Endothelial cell of umbilical vein (primary cell): ENCODE results near the gene UVSSA.

Experiments
- POLR2AphosphoS5 ChIP-seq: IDR thresholded peaks from 2 replicates; pipeline ENCODE4 v1.6.1; 2012; ENCODE audit warnings: low read depth, mild to moderate bottlenecking, control low read depth, low read length, moderate library complexity; ENCODE audit not compliant: insufficient read depth
- TF ChIP-seq, protein P1 (sequence below), 2 donors: IDR thresholded peaks; 1 replicate in 1 of 2; 2 replicates in 1 of 2; pipeline ENCODE4 v1.5.1; 2011; ENCODE audit warnings: low read length in 2 of 2, mild to moderate bottlenecking in 2 of 2, moderate library complexity in 2 of 2, control low read depth in 1 of 2, inconsistent platforms in 1 of 2, low read depth in 1 of 2; ENCODE audit not compliant: insufficient read depth in 1 of 2; ENCODE audit errors: extremely low read depth in 1 of 2

DNA sequence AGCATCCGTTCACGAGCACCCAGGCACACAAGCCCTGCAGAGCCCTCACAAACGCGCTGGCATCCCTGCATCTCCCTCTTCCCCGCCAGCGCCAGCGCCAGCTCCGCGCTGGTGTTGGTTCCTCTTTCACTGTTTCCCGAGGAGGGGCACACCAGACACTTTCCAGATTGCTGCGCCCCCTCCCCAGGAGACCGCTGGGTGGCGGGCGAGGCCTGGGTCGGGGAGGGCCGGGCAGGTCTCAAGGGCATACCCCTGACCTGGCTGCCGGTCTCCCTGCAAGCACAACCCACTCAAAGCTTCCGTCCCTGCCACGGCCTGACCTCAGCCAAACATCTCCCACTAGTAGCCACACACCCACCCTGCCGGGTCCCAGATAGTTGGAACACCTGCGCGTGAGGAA is 61.4 kb downstream of the UVSSA start:
- TF ChIP-seq, protein P1, sequence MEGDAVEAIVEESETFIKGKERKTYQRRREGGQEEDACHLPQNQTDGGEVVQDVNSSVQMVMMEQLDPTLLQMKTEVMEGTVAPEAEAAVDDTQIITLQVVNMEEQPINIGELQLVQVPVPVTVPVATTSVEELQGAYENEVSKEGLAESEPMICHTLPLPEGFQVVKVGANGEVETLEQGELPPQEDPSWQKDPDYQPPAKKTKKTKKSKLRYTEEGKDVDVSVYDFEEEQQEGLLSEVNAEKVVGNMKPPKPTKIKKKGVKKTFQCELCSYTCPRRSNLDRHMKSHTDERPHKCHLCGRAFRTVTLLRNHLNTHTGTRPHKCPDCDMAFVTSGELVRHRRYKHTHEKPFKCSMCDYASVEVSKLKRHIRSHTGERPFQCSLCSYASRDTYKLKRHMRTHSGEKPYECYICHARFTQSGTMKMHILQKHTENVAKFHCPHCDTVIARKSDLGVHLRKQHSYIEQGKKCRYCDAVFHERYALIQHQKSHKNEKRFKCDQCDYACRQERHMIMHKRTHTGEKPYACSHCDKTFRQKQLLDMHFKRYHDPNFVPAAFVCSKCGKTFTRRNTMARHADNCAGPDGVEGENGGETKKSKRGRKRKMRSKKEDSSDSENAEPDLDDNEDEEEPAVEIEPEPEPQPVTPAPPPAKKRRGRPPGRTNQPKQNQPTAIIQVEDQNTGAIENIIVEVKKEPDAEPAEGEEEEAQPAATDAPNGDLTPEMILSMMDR (IDR thresholded peaks at IDR 0.05; ENCODE audit: extremely low read depth in 1 of 2, insufficient read depth in 1 of 2, low read depth in 1 of 2, low read length in 2 of 2): no peak
- TF ChIP-seq POLR2AphosphoS5: no peak
